AG09319 (cell line): ENCODE measurements around the gene SGPL1.
"Not testable (repeated sequence)": the region's sequence is repeated elsewhere in the genome, so short reads cannot be mapped to it uniquely, and the experiment has no call there.

Source experiments
- DNase-seq: peaks from one replicate; pipeline ENCODE4 v3.0.0-alpha.2; 2010; ENCODE audit warnings: low read depth; ENCODE audit errors: extremely low read depth
- CTCF ChIP-seq: IDR thresholded peaks from 2 replicates; pipeline ENCODE4 v1.5.1; 2011; ENCODE audit warnings: low read depth, mild to moderate bottlenecking, inconsistent platforms, low read length, moderate library complexity

The SGPL1 gene

GRCh38 chr10:70918851-70919530, 103.2 kb downstream of the SGPL1 start:
- TF ChIP-seq CTCF: no peak
- no peak for DNase-seq

- DNase-seq: not testable (repeated sequence)
Observed at GRCh38 chr10:70919906-70920305, 104.2 kb downstream of the SGPL1 start.

DNA sequence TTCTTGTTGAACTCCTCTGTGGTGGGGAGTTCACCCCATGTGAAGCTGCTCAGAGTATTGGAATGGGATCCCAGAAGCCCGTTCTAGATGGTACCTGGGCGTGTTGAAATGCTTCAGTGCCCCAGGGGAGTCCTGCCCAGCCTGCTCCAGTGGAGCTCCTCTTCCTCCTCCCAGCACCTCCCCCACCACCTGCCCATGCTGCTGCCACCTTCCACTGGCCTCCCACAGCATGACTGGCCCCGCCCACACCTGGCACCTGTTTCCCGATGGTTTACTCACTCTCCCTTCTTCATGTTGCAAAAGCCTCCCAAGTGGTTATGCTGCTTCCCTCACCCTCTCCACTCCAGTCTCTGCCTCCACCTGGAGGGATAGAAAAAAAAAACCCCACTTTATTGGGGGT, 104.8 kb downstream of the SGPL1 start:
- TF ChIP-seq CTCF: no peak
- no peak for DNase-seq

DNA sequence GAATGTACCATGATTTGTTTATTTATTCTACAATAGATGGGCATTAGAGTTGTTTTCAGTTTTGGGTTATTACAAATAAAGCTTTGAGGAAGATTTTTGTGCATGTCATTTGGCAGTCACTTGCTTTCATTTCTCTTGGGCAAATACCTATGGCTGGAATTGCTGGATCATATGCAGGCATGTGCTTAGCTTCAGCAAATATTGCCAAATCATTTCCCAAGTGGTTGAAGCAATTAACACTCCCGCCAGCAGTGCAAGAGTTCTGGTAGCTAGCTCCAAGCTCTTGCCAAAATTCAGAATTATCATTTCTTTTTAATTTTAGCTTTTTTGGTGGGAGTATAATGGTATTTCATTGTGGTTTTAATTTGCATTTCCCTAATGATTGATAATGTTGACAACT, 105.5 kb downstream of the SGPL1 start:
- DNase-seq: no peak
- no peak for TF ChIP-seq CTCF

GRCh38 chr10:70923696-70924095, 107.9 kb downstream of the SGPL1 start:
- no peak for DNase-seq
- no peak for TF ChIP-seq CTCF

- TF ChIP-seq CTCF: peak; percentile 95
- DNase-seq: no peak
Observed at GRCh38 chr10:70925377-70926225, 109.9 kb downstream of the SGPL1 start.

DNA sequence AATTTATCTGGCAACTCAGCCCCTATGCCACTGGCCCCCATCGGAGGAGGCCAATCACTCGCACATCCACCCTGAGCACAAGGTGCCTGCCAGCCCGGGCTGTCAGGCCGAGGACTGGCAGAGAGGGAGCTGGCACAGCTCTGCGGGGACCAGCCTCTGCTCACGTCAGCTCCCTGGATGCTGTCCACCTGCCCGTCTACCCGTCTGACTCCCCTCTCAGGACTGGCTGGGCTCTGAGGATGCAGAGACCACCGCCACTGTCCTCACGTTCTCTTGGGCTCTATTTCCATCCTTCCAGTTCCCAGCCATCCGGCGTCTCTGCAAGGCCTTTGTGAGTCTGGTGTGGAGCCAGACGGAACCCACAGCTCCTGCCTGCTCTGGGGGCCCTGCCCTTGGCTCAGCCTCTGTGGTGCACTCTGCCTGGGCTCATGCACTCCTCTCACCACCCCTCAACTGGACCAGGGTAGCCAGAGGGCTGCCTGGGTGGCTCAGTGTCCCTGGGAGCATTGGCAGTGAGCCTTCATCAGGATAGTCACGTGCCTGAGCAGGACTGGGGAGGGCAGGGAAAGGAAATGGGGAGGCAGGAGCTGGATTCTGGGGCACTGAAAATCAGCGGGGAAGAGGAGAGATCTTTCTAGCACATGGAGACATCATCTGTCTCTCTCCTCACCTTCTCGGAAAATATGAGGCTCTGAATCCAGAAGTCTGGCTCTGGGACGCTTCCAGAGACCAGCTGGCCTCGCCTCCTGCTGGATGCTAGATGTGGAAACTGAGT, 110.7 kb downstream of the SGPL1 start:
- TF ChIP-seq CTCF: no peak; the same call in 1 of the 2 replicates

More for the DNA sequence above, 110.7 kb downstream of the SGPL1 start:
- DNase-seq: no peak
